ENCODE data around the gene SBF2. TPM values are rescaled to one million over a fixed set of nuclear protein-coding genes. Genes with fewer than 3 reads are reported as not detected.

SBF2 gene
- total and polyA plus RNA-seq, 2 of the 13 experiments (the other 11 are each of a cell fraction or from before 2014, with no cell fraction given) = 24.0 to 45.8 TPM

DNA sequence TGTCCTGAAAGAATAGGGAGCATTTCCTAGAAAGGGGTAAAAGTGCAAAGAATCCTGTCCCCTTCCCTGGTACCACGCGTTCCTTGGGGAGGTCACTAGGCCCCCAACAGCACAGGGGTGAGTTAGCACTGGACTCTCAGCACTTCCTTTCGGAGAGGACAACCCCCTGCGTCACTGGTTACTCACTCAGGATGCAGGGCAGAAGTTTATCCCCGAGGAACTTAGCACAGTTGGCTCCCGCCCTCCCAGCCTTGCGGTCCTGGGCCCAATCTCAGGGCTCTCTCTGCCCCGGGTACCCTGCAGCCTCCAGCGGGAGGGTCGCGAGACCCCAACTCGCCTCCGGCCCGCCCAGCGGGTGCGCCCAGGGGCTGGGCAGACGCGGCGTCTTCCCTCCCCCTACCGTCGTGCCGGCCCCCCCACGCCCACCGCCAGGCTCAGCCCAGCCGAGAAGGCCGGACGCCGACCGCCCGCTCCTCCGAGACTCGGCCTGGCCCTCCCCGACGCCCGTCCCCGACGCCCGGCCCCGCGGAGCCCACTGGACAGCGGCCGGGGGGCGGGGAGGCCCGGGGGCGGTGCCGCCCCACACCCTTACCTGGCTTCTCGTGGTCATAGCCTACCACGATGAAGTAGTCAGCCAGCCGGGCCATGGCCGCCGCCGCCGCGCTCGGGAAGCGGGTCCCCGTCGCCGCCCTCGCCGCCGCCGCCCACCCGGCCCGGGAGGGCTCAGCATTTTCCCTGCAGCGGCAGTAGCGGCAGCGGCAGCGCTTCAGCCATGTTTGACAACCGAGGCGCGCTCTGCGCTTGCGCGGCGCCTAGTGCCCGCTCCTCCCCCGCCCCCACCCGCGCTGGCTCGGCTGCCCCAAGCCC, at the start of gene SBF2 (continued):
- TF ChIP-seq, protein P1, sequence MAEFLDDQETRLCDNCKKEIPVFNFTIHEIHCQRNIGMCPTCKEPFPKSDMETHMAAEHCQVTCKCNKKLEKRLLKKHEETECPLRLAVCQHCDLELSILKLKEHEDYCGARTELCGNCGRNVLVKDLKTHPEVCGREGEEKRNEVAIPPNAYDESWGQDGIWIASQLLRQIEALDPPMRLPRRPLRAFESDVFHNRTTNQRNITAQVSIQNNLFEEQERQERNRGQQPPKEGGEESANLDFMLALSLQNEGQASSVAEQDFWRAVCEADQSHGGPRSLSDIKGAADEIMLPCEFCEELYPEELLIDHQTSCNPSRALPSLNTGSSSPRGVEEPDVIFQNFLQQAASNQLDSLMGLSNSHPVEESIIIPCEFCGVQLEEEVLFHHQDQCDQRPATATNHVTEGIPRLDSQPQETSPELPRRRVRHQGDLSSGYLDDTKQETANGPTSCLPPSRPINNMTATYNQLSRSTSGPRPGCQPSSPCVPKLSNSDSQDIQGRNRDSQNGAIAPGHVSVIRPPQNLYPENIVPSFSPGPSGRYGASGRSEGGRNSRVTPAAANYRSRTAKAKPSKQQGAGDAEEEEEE (CRISPR knock-in tag; IDR thresholded peaks at IDR 0.05; ENCODE audit: borderline replicate concordance) = no peak
- TF ChIP-seq NFRKB (IDR thresholded peaks at IDR 0.05) = no peak
- TF ChIP-seq, protein P2, sequence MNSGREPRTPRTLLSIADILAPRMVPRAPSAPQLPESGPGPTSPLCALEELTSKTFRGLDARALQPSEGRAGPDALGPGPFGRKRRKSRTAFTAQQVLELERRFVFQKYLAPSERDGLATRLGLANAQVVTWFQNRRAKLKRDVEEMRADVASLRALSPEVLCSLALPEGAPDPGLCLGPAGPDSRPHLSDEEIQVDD (CRISPR knock-in tag; IDR thresholded peaks at IDR 0.05; ENCODE audit: borderline replicate concordance) = no peak
- TF ChIP-seq GATAD2A (CRISPR knock-in tag; IDR thresholded peaks at IDR 0.05) = peak; percentile 47
- TF ChIP-seq PCBP2 (optimal IDR thresholded peaks at IDR 0.05; ENCODE audit: low read depth, low read length, poor library complexity, severe bottlenecking) = no peak
- no peak for TF ChIP-seq ZNF335 (CRISPR knock-in tag; IDR thresholded peaks at IDR 0.05)
- TF ChIP-seq, protein P3, sequence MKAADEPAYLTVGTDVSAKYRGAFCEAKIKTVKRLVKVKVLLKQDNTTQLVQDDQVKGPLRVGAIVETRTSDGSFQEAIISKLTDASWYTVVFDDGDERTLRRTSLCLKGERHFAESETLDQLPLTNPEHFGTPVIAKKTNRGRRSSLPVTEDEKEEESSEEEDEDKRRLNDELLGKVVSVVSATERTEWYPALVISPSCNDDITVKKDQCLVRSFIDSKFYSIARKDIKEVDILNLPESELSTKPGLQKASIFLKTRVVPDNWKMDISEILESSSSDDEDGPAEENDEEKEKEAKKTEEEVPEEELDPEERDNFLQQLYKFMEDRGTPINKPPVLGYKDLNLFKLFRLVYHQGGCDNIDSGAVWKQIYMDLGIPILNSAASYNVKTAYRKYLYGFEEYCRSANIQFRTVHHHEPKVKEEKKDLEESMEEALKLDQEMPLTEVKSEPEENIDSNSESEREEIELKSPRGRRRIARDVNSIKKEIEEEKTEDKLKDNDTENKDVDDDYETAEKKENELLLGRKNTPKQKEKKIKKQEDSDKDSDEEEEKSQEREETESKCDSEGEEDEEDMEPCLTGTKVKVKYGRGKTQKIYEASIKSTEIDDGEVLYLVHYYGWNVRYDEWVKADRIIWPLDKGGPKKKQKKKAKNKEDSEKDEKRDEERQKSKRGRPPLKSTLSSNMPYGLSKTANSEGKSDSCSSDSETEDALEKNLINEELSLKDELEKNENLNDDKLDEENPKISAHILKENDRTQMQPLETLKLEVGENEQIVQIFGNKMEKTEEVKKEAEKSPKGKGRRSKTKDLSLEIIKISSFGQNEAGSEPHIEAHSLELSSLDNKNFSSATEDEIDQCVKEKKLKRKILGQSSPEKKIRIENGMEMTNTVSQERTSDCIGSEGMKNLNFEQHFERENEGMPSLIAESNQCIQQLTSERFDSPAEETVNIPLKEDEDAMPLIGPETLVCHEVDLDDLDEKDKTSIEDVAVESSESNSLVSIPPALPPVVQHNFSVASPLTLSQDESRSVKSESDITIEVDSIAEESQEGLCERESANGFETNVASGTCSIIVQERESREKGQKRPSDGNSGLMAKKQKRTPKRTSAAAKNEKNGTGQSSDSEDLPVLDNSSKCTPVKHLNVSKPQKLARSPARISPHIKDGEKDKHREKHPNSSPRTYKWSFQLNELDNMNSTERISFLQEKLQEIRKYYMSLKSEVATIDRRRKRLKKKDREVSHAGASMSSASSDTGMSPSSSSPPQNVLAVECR (CRISPR knock-in tag; IDR thresholded peaks at IDR 0.05; ENCODE audit: borderline replicate concordance) = 0 out of 2 replicates have a peak, but pooled peaks have one; percentile 12
- 0 out of 2 replicates have a peak, but pooled peaks have one; percentile 8 for TF ChIP-seq FOSL1 (CRISPR knock-in tag; IDR thresholded peaks at IDR 0.05; ENCODE audit: borderline replicate concordance)
- no peak for TF ChIP-seq NKX3-1 (CRISPR knock-in tag; IDR thresholded peaks at IDR 0.05)
- TF ChIP-seq ZNF510 (CRISPR knock-in tag; IDR thresholded peaks at IDR 0.05; ENCODE audit: low read depth) = no peak
- TF ChIP-seq MAF1 (CRISPR knock-in tag; IDR thresholded peaks at IDR 0.05; ENCODE audit: borderline replicate concordance) = no peak; the same call in 1 of the 2 replicates
- TF ChIP-seq, protein P4, sequence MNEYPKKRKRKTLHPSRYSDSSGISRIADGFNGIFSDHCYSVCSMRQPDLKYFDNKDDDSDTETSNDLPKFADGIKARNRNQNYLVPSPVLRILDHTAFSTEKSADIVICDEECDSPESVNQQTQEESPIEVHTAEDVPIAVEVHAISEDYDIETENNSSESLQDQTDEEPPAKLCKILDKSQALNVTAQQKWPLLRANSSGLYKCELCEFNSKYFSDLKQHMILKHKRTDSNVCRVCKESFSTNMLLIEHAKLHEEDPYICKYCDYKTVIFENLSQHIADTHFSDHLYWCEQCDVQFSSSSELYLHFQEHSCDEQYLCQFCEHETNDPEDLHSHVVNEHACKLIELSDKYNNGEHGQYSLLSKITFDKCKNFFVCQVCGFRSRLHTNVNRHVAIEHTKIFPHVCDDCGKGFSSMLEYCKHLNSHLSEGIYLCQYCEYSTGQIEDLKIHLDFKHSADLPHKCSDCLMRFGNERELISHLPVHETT (CRISPR knock-in tag; conservative IDR thresholded peaks at IDR 0.05) = peak; percentile 38; the same call in 1 of the 2 replicates
- TF ChIP-seq, protein P5, sequence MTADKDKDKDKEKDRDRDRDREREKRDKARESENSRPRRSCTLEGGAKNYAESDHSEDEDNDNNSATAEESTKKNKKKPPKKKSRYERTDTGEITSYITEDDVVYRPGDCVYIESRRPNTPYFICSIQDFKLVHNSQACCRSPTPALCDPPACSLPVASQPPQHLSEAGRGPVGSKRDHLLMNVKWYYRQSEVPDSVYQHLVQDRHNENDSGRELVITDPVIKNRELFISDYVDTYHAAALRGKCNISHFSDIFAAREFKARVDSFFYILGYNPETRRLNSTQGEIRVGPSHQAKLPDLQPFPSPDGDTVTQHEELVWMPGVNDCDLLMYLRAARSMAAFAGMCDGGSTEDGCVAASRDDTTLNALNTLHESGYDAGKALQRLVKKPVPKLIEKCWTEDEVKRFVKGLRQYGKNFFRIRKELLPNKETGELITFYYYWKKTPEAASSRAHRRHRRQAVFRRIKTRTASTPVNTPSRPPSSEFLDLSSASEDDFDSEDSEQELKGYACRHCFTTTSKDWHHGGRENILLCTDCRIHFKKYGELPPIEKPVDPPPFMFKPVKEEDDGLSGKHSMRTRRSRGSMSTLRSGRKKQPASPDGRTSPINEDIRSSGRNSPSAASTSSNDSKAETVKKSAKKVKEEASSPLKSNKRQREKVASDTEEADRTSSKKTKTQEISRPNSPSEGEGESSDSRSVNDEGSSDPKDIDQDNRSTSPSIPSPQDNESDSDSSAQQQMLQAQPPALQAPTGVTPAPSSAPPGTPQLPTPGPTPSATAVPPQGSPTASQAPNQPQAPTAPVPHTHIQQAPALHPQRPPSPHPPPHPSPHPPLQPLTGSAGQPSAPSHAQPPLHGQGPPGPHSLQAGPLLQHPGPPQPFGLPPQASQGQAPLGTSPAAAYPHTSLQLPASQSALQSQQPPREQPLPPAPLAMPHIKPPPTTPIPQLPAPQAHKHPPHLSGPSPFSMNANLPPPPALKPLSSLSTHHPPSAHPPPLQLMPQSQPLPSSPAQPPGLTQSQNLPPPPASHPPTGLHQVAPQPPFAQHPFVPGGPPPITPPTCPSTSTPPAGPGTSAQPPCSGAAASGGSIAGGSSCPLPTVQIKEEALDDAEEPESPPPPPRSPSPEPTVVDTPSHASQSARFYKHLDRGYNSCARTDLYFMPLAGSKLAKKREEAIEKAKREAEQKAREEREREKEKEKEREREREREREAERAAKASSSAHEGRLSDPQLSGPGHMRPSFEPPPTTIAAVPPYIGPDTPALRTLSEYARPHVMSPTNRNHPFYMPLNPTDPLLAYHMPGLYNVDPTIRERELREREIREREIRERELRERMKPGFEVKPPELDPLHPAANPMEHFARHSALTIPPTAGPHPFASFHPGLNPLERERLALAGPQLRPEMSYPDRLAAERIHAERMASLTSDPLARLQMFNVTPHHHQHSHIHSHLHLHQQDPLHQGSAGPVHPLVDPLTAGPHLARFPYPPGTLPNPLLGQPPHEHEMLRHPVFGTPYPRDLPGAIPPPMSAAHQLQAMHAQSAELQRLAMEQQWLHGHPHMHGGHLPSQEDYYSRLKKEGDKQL (CRISPR knock-in tag; IDR thresholded peaks at IDR 0.05; ENCODE audit: low read depth) = no peak
- TF ChIP-seq ZNF790 (CRISPR knock-in tag; IDR thresholded peaks at IDR 0.05; ENCODE audit: borderline replicate concordance) = no peak
- TF ChIP-seq GTF2F1 (IDR thresholded peaks at IDR 0.05; ENCODE audit: low read length) = no peak
